ES-I3 (cell line): ENCODE results near the gene ATG14.

Experiments
- H3K36me3 ChIP-seq: 2 replicates; pipeline ENCODE4 v1.6.1; 2013; ENCODE audit warnings: mild to moderate bottlenecking, low read length, control low read depth, moderate library complexity; ENCODE audit not compliant: insufficient read depth
- H3K4me1 ChIP-seq: 2 replicates; pipeline ENCODE4 v1.6.1; 2013; ENCODE audit warnings: mild to moderate bottlenecking, control low read depth, low read length; ENCODE audit not compliant: insufficient read depth
- H3K9ac ChIP-seq: 2 replicates; pipeline ENCODE4 v1.6.1; 2013; ENCODE audit warnings: low read depth, mild to moderate bottlenecking, low read length, moderate library complexity
- H3K9me3 ChIP-seq: 2 replicates; pipeline ENCODE4 v1.6.1; 2013; ENCODE audit warnings: mild to moderate bottlenecking, low read length, moderate library complexity; ENCODE audit not compliant: control insufficient read depth, insufficient read depth

Gene ATG14

GRCh38 chr14:55446127-55446736 lies 34.6 kb upstream of the ATG14 start:
- Histone ChIP-seq H3K36me3 (no peaks in the 10 kb centered on the region), H3K9ac (no peak overlapping the region), H3K9me3 (no peaks in the 10 kb centered on the region), H3K4me1 (peaks cover 10% of the 10 kb centered on the region)

GRCh38 chr14:55441286-55441685 lies 29.7 kb upstream of the ATG14 start:
- H3K9me3 ChIP-seq = no peaks in the 10 kb centered on the region
- H3K4me1 ChIP-seq = no peaks in the 10 kb centered on the region
- no peak overlapping the region for H3K9ac ChIP-seq
- no peaks in the 10 kb centered on the region for H3K36me3 ChIP-seq

- no peaks in the 10 kb centered on the region for H3K36me3 ChIP-seq
- H3K9ac ChIP-seq = no peak within 1 kb of the TSS
- H3K9me3 ChIP-seq = no peaks in the 10 kb centered on the region
- no peaks in the 10 kb centered on the region for H3K4me1 ChIP-seq
Measured at GRCh38 chr14:55440385-55440784, 28.8 kb upstream of the ATG14 start, which contains the start of gene TBPL2. TBPL2 (minus strand) TSS chr14:55440616; CDS start chr14:55440449, 167 bp downstream.

GRCh38 chr14:55438066-55438683 lies 26.5 kb upstream of the ATG14 start:
- Histone ChIP-seq H3K9ac (no peak overlapping the region), H3K4me1 (peaks cover 6% of the 10 kb centered on the region; the same call in 1 of the 2 replicates), H3K36me3 (no peaks in the 10 kb centered on the region), H3K9me3 (no peaks in the 10 kb centered on the region)

GRCh38 chr14:55436931-55437330 lies 25.3 kb upstream of the ATG14 start:
- Histone ChIP-seq H3K9me3 (no peaks in the 10 kb centered on the region), H3K36me3 (no peaks in the 10 kb centered on the region), H3K9ac (no peak overlapping the region), H3K4me1 (peaks cover 6% of the 10 kb centered on the region; the same call in 1 of the 2 replicates)

- H3K9me3 ChIP-seq = no peaks in the 10 kb centered on the region
- H3K9ac ChIP-seq = no peak overlapping the region
- H3K36me3 ChIP-seq = no peaks in the 10 kb centered on the region
- peaks cover 6% of the 10 kb centered on the region; the same call in 1 of the 2 replicates for H3K4me1 ChIP-seq
Measured at GRCh38 chr14:55436519-55436918, 24.9 kb upstream of the ATG14 start.

GRCh38 chr14:55434805-55435174 lies 23.2 kb upstream of the ATG14 start:
- Histone ChIP-seq H3K9me3 (no peaks in the 10 kb centered on the region), H3K9ac (no peak overlapping the region), H3K4me1 (peaks cover 8% of the 10 kb centered on the region), H3K36me3 (no peaks in the 10 kb centered on the region)

GRCh38 chr14:55433880-55434804 lies 22.5 kb upstream of the ATG14 start:
- no peaks in the 10 kb centered on the region for H3K36me3 ChIP-seq
- H3K9ac ChIP-seq = no peak overlapping the region
- peaks cover 11% of the 10 kb centered on the region for H3K4me1 ChIP-seq
- no peaks in the 10 kb centered on the region for H3K9me3 ChIP-seq

- H3K9ac ChIP-seq = no peak overlapping the region
- peaks cover 16% of the 10 kb centered on the region for H3K4me1 ChIP-seq
- no peaks in the 10 kb centered on the region for H3K36me3 ChIP-seq
- no peaks in the 10 kb centered on the region for H3K9me3 ChIP-seq
Measured at GRCh38 chr14:55432628-55433027, 21.0 kb upstream of the ATG14 start.

- Histone ChIP-seq H3K9ac (no peak overlapping the region), H3K4me1 (peaks cover 16% of the 10 kb centered on the region), H3K9me3 (no peaks in the 10 kb centered on the region), H3K36me3 (no peaks in the 10 kb centered on the region)
Measured at GRCh38 chr14:55430024-55430690, 18.5 kb upstream of the ATG14 start.

- H3K4me1 ChIP-seq = peaks cover 10% of the 10 kb centered on the region
- no peaks in the 10 kb centered on the region for H3K36me3 ChIP-seq
- no peaks in the 10 kb centered on the region for H3K9me3 ChIP-seq
- no peak overlapping the region for H3K9ac ChIP-seq
Measured at GRCh38 chr14:55427439-55427838, 15.8 kb upstream of the ATG14 start.

- Histone ChIP-seq H3K36me3 (no peaks in the 10 kb centered on the region), H3K4me1 (peaks cover 10% of the 10 kb centered on the region), H3K9ac (no peak overlapping the region), H3K9me3 (no peaks in the 10 kb centered on the region)
Measured at GRCh38 chr14:55426891-55427290, 15.3 kb upstream of the ATG14 start.

- H3K36me3 ChIP-seq = no peaks in the 10 kb centered on the region
- no peaks in the 10 kb centered on the region for H3K9me3 ChIP-seq
- peaks cover 10% of the 10 kb centered on the region for H3K4me1 ChIP-seq
- no peak overlapping the region for H3K9ac ChIP-seq
Measured at GRCh38 chr14:55425091-55425490, 13.5 kb upstream of the ATG14 start.

GRCh38 chr14:55423969-55424368 lies 12.3 kb upstream of the ATG14 start:
- Histone ChIP-seq H3K9me3 (no peaks in the 10 kb centered on the region), H3K9ac (no peak overlapping the region), H3K36me3 (no peaks in the 10 kb centered on the region), H3K4me1 (peaks cover 6% of the 10 kb centered on the region)
